NCI-H510A treated with DMSO at 0.1 percent for 48 hours (cell line): ENCODE measurements around the gene SCGB3A2.
"Not testable (repeated sequence)": the region's sequence is repeated elsewhere in the genome, so short reads cannot be mapped to it uniquely, and the experiment has no call there.

Source experiments
- DNase-seq: peaks from one replicate; lab custom pipeline; 2025; lab: John Stamatoyannopoulos, UW

SCGB3A2 gene

GRCh38 chr5:147863454-147864158 is 14.9 kb upstream of the SCGB3A2 start:
- no peak for DNase-seq

DNA sequence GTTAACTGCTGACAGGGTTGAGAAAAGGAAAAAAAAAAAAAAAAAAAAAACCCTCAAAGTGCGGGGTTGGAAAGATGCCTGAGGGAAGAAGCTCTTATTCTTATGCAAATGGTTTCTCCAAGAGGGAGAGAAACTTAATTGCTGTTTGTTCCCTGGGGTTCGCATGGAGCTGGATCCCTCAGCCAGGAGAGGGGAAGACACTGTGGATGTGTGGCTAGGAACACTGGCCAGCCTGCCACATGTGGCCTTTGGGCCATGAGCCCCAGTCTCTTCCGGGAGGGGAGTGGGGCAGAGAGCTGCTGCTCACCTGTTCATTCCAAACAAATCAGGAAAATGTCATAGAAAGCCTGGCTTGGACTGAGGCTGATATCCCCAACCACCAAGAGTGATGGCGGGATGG is 9.4 kb upstream of the SCGB3A2 start:
- DNase-seq: no peak

- DNase-seq: not testable (repeated sequence)
Observed at GRCh38 chr5:147869892-147870291, 8.6 kb upstream of the SCGB3A2 start.

GRCh38 chr5:147871980-147872549 is 6.4 kb upstream of the SCGB3A2 start:
- DNase-seq: not testable (repeated sequence)

DNA sequence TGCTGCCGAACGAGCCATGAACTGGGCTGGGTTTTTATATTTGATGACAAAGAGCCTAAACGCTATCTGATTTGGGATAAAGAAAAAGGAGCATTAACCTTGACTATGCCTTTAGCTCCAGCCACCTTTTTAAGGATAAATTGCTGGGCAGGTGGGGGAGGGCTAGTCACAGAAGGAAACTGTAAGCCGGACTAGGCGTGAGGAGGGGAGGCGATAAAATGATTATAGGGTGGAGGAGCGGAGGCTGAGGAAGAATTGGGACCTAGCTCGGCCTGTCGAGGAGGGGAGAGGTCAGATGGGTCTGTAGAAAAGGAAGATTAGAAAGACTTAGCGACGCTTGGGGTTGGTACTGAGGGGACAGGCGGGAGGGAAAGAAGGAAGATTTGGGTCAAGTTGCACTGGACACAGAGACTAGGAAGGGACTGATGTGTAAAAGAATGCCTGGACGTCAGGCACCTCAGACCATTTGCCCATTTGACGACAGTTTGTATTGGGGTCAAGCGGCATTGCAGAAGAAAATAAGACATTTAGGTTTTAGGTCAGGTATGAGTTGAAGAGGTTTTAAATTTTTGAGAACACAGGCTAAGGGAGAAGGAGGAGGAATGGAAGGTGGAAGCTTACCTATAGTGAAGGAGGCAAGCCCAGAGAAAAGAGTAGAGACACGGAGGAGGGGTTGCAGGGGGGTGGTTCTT is 5.6 kb upstream of the SCGB3A2 start:
- not testable (repeated sequence) for DNase-seq

GRCh38 chr5:147874118-147874875 is 4.2 kb upstream of the SCGB3A2 start:
- DNase-seq: not testable (repeated sequence)

DNA sequence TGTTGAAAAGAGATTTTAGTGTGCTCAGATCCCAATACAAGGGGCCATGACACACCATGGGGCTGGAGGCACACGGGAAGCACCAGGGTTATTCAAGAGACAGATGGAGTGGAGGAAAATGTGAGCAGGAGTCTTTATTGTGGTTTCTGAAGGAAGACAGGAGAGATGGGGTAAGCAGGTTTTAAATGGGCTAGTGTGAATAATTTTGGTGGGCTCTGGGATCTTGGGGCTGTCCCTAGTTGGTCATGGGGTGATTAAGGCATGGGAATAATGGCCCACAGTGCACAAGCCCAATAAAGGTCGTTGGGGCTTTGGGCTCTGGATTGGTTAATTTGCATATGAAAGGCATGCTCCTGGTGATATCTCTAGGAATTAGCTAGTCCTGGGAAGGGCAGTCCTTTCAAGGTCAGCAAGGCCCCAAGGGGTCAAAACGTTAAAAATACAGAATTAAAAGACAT is 3.6 kb upstream of the SCGB3A2 start:
- DNase-seq: no peak

- DNase-seq: no peak
Observed at GRCh38 chr5:147876141-147876540, 2.4 kb upstream of the SCGB3A2 start.

DNA sequence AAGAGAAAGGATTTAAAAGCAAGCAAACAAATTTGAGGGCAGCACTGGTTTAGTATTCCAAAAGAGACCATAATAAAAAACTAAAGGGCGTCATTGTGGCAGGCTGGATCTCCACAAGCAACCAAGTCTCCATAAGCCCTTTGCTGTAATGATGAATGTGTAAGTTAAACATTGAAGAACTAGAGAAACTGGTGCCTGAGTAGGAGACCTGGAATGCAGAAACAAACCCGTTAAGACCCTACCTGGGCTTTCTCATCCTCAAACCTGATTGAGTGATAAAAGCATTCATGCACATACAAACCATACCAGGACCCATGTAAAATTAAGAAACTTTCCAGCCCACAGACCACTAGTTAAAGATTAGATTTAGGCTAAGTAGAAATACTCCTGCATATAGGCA is 1.9 kb upstream of the SCGB3A2 start:
- no peak for DNase-seq

DNA sequence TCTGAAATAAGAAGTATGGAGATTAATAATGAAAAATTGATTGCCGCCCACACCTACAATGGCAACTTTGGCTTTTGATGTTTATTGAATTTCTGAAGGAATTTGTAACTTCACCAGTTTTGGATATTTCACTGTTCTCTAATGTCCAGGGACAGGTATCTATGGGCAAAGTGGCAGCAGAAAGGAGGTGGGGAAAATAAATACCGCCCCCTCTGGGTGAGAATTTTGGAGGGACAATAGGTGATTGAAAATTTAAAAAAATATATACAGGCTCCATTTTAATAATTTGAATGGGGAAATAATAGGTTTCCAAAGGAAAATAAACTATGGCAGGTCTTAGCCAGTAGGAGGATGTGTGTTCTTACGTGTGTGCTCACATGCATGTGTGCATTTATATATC is 1.3 kb downstream of the SCGB3A2 start:
- no peak for DNase-seq

DNA sequence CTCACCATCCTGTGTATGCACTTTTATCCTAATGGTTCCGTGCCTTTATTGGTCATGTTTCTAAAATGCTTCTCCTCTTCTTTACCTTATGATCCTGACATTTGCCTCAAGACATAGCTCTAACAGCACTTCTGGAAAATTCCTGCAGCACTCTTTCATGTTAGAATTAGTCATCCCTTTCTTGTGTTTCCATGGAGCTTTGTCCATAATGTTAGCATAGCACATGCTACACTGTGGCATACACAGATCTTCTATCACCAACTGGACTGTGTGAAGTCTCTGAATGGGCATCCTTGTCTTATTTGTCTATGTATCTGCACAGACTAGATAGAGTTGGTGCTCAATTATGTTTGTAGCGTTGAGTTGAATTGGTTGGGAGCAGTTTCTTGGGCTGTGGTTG is 2.0 kb downstream of the SCGB3A2 start:
- DNase-seq: no peak

GRCh38 chr5:147882586-147883313 is 4.2 kb downstream of the SCGB3A2 start:
- no peak for DNase-seq

GRCh38 chr5:147887026-147887627 is 8.6 kb downstream of the SCGB3A2 start:
- DNase-seq: peak; percentile 44

DNA sequence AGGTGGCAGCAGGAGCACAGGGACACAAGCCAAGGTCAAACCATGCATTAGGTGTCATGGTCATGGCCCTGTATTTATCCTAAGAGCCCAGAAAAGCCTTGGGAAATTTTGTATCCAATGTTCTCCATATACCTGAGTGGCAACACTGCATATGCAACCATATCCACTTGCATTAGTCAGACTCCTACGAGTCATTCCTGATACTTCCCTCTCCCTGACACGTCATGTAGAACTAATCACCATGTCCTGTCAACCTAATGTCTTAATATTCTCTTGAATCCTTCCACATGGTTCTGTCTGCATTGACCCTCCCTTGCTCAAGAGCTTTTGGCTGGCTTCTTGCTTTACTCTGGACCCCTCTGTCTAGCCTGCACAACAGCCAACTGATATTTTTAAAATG is 9.4 kb downstream of the SCGB3A2 start:
- no peak for DNase-seq

DNA sequence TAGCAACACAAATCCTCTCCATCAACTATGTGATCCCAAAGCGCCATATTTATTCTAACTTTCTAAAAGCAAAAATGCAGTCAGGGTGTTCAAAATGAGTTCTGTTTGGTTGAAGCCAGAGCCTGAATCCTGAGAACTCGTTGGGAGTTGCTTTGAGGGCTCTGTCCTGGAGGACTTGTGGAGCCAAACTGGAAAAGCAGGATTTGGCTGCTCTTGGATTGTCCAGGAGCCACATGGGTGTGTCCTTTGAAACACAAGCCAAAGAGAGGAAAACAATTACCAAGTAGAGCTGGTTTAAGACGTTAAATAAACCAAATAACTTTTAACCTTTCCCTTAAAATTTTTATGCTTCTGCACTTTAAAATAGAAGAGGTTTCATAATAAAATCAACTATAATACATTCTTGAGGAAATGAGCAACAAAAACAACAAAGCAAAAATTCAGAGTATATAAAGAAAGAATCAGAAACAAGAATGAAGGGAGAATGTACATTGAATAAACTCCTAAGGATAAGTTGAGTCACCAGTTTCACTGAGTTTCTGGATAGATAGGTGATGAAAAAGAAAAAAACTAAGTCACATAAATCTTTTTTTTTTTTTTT is 14.3 kb downstream of the SCGB3A2 start:
- peak; percentile 82 for DNase-seq

DNA sequence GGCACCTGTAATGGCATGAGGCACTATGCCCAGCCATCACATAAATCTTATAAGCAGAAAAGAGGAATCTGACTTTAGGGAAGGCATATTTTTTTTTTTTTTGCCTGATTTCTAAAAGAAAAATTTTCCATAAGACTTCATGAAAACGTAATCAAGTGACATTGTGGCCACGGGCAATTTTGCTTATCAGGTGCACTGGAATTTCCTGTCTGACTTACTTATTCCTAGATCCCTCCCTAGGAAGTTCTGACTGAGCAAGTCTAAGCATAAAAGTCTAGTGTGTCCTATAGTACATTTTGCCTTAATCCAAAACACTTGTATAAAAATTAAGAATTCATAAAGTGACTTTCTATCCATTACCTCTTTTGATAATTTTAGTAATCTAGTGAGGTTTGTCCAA is 15.3 kb downstream of the SCGB3A2 start:
- no peak for DNase-seq

DNA sequence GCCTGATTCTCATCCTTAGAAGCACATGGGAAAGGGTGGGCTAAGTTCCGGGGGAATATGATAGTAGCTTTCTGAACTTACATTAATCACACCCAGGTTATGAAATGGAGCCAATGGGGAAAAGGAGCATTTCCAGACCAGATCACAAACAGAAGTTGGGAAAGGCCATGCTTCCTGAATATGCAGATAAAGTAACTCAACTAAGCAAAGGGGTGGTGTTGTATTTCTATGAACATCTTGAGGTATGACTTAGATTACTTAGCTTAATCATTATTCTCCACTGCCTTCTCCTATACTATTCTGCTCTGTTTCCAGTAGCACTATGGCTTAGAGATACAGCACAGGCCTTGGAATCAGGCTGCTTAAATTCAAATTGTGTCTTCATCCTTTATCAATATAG is 17.4 kb downstream of the SCGB3A2 start:
- DNase-seq: no peak

GRCh38 chr5:147898875-147899401 is 20.4 kb downstream of the SCGB3A2 start:
- no peak for DNase-seq

DNA sequence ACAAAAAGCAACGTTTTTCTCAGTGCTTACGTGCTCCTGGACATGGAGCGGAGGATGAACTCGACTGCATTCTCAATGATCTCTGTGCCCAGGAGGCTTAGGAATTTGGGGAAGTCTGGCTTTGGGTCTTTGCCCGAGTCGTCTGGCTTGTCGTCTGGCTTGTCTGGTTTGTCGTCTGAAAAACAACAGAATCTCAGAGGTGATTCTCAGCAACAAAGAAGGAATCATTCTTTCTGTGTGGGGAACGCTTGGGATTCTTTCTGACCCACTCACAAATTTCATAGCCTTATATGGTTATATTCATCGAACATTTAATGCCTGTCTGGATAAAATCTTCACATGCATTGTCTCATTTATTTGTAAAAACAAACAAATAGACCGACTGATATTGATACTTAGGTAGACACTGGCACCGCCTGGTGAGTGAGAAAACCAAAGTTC is 23.1 kb downstream of the SCGB3A2 start:
- no peak for DNase-seq

DNA sequence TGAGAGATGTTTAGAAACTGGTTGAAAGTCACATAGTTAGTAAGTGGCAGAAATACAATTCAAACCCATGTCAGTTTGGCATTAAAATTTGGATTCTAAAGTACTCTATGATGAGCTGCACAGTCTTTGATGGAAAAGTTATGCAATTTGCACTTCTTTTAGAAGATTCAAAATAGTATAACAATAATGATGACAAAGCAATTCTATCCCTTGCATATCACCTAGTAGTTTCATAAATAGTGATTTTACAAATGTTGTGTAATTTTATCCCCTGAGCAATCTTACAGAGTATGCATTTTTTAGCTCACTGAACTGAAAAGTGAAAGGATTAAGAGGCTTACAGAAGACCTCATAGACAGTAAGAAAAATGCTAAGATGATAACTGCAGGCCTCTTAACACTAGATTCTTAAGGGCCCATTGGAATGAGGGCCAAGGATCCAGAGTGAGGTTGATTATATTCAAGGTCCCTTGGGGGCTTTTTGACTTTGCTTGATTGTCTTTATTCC is 24.2 kb downstream of the SCGB3A2 start:
- no peak for DNase-seq
